HG03135 (cell line): Measurements from ENCODE around the gene SLC35G6.
"Not testable (repeated sequence)": the region's sequence is repeated elsewhere in the genome, so short reads cannot be mapped to it uniquely, and the experiment has no call there.

Experiments
- ATAC-seq: cut with Tn5 transposase; IDR thresholded peaks from one replicate; pipeline ENCODE4 v1.9.1; 2021; ENCODE audit warnings: mild to moderate bottlenecking, moderate library complexity; ENCODE audit not compliant: unreplicated experiment

SLC35G6 gene

DNA sequence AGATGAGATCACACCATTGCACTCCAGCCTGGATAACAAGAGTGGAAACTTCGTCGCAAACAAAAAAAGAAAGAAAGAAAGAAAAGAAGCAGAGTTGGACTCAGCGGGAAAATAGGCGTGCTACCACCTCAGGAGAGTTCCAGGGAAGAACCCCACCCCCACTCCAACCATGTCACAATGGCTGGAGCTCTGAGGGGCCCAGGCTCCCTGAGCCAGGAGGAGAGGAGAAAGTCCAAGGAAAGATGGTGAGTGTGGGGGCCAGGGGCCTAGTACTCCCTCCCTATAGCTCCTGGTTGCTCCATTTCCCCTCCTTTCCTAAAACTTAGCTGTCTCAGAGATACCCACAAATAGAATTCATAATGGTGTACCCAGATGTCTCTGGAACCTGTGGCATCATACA lies at the start of gene SLC35G6:
TSS of gene SLC35G6 (plus strand) at position 172 of the 400 bp plus-strand sequence. CDS start at position 243, 71 bp downstream.
- ATAC-seq = not testable (repeated sequence)

DNA sequence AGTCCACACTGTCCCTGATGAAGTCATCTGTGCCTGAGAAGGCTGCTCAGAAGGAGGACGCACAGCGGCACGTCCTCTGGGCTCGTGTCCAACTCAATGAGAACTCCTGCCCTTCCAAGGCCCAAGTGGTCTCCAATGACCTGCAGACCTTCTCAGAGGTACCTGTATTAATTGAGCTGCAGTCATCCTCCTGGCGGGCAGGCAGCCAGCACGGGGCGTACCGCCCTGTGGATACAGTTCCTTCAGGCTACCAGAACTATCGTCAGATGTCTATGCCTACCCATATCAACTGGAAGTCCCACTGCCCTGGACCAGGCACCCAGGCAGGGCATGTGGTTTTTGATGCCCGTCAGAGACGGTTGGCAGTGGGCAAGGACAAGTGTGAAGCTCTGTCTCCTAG lies 49.0 kb upstream of the SLC35G6 start:
- no peak for ATAC-seq

DNA sequence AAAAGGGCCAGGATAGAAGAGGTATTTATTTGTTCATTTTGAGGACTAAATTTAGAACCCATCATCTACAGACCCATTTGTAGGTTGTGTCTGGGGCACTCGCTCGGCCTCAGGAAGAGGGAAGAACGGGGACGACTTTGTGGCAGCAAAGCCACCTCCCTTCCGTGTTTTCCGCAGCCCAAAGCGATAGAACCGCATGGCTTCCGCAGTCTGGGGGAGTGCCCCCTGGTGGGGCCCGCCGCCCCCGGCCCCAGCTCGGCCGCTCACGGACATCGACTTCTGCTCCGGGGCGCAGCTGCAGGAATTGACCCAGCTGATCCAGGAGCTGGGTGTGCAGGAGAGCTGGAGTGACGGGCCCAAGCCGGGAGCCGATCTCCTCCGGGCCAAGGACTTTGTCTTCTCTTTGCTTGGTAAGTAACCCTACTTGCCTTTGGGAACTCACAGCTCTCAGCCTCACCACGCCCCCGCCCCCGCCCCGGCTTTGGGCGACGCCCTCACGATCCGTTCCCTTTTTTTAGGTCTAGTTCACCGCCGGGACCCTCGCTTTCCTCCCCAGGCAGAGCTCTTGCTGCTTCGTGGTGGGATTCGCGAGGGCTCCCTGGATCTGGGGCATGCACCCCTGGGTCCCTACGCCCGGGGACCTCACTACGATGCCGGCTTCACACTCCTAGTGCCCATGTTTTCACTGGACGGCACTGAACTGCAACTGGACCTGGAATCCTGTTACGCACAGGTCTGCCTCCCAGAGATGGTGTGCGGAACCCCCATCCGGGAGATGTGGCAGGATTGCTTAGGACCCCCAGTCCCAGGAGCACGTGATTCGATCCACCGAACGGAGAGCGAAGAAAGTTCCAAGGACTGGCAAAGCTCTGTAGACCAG lies 45.3 kb upstream of the SLC35G6 start:
- ATAC-seq = peak; percentile 23

DNA sequence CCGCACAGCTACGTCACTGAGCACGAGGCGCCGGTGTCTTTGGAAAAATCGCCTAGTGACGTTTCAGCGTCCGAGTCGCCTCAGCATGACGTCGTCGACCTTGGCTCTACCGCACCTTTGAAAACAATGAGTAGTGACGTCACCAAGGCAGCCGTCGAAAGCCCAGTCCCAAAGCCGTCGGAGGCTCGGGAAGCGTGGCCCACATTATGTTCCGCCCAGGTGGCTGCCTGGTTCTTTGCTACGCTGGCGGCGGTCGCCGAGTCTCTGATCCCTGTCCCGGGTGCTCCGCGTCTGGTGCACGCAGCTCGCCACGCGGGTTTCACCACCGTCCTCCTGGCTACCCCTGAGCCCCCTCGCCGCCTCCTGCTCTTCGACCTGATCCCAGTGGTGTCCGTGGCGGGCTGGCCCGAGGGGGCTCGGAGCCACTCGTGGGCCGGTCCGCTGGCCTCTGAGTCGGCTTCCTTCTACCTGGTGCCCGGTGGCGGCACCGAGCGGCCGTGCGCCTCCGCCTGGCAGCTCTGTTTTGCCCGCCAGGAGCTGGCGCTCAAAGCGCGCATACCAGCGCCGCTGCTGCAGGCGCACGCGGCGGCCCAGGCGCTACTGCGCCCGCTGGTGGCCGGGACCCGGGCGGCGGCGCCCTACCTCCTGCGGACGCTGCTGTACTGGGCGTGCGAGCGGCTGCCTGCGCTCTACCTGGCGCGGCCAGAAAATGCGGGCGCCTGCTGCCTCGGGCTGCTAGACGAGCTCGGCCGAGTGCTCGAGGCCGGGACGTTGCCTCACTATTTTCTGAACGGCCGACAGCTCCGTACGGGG lies 44.5 kb upstream of the SLC35G6 start:
- ATAC-seq = no peak

DNA sequence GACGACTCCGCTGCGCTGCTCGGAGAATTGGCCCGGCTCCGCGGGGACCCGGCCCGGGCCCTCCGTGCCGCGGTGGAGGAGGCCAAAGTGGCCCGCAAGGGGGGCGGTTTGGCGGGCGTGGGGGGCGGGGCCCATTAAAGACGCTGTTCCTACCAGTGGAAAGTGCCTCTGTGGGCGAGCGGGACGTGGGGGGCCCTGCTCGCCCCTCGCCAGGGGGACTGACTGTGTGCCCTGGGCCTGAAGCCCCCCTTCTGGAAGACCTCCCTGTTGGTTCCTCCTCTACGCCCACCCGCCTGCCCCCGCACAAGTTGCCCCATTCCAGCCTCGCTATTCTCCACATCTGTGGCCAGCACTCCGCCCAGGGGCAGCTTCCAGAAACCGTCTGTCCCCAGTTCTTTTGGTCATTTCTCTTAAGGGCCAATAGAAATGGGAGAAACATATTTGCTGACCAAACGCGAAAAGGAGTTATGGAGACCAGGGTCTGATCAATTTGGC lies 43.8 kb upstream of the SLC35G6 start:
- ATAC-seq = no peak

DNA sequence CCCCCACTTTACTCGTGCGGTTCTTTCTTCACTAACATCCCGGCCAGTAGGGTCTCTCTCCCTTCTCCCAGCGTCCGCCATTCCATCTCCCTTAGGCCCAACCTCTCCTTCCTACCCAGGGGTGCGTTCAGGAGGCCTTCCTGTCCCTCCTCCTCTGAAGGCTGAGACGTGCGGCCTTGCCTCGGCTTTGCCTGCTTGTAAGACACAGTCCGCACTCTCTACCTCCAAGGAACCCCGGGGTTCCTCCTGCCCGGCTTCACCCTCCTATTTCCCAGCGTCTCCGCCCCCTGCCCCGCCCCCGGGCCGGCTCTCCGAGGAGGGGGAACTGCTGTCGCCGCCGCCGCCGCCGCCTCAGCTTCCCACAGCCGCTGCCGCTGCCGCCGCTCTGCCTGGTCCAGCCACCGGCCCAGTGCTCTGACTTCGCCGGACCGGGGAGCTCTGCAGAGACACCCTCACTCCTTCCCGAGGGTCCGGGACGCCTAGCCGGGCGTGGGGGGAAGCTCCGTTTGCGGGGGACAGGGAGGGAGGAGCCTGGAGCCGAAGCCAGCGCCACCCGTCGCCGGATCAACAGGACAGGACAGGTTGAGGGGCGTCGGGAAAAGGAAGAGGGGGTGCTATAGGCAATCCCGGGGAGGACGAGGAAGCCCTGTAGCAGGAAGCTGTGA lies 43.2 kb upstream of the SLC35G6 start:
- ATAC-seq = no peak

DNA sequence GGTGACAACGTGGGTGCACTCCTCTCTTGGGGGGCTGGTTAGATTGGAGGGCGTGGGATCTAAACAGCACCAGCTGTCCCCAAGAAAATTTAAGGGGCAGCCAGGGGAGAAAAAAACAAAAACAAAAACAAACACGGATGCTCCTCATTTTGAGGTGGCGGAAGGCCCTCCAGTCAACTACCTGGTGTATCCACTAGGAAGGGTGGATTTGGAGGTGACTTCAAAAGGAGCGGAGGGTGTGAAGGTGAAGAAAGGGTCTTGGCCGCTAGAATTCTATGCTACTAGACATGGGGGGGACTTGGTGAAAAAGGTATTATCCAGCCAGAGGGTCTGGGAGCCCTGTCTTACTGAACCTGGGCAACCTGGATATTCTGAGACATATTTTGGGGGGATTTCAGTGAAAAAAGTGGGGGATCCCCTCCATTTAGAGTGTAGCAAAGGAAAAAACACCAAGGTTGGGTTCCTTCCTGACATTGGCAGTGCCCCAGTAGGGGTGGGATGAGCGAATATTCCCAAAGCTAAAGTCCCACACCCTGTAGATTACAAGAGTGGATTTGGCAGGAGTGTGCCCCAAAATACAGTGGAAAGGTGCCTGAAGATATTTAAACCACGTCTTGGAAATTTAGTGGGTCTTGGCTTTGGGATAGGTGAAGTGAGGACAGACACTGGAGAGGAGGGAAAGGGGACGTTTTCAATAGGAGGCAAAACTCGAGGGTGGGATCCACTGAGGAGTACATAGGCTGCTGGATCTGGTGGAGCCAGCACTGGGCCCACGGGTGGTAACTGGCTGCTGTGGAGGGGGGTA lies 42.4 kb upstream of the SLC35G6 start:
- no peak for ATAC-seq

DNA sequence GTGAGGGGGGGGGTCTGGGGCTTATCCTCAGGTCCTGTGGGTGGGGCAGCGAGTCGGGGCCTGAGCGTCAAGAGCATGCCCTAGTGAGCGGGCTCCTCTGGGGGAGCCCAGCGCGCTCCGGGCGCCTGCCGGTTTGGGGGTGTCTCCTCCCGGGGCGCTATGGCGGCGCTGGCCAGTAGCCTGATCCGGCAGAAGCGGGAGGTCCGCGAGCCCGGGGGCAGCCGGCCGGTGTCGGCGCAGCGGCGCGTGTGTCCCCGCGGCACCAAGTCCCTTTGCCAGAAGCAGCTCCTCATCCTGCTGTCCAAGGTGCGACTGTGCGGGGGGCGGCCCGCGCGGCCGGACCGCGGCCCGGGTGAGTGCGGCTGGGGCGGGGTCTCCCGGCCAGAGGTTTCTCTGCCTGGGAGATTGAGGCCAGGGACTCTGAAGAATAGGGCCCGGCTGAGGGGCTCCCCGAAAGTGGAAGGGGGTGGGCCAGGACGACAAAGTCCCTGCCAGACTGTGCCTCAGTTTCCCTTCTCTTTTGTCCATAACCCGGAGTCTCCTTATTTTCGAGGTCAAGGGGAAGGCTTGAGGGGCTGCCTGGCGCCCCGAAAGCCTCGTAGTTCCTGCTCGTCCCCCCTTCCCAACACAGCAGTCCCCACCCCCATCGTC lies 41.7 kb upstream of the SLC35G6 start, which contains the start of gene FGF11:
TSS of gene FGF11 (plus strand) at position 51 of the 651 bp plus-strand sequence. CDS start at position 160, 109 bp downstream.
- ATAC-seq = no peak

DNA sequence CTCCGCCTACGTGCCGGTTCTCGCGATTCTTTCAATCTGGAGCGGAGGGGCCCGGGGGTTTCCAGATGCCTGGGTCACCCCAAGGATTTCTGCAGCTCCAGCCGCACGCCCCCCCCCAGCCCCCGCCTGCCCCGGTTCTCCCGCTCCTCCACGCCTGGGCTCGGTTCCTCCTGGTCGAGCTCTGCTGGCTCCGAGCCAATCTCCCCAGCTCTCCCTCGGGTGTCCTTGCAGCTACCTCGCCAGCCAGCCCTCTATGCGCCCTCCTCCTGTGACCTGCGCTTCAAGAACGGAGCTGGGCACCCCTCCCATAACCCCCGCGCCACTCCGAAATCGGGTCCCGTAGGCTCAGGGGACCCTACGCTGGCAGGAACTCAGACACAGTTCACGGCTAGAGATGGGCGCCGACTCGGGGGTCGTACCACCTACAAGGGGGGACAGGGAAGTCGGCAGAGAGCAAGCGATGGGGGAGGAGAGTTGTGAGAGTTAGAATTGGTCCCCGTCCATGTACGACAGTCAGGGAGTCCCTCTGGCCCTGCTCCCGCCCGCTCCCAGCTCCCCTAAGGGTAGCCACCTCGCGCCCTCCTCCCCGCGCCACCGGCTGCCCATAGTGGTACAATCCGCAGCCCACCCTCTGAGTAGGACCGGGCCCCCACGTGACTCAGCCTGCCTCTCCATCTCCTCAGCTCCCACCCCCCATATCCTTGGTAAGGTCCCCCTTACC lies 41.0 kb upstream of the SLC35G6 start:
- no peak for ATAC-seq

DNA sequence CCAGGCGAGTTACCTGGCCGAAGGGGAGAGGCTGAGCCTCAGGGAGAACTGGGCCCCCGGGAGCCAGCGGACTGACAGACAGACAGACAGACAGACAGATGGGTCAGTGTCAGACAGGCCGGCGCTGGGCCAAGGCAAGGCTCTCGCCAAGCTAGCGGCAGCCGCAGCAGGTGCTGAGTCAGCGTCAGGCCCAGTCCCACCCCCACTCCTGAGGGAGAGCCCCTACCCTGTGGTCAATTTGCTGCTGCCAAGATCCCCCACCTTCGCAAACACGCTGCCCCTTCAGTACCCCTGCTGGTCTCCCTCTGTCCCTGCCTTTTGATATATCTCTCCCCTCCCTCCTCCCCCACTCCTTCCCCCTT lies 40.4 kb upstream of the SLC35G6 start:
- no peak for ATAC-seq

DNA sequence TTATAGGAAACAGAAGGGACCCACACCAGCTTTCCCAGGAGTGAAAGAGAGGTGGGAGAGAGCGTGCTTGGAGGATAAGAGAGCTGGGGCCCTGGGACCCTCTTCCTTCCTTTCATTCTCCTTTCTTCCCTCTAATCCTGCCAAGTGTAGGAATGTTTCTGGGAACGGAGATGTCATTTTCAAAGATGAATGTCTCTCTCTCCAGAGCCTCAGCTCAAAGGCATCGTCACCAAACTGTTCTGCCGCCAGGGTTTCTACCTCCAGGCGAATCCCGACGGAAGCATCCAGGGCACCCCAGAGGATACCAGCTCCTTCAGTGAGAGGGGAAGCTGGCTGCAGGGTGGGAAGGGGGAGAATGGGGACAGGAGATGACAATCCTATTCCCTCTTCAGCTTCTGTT lies 40.0 kb upstream of the SLC35G6 start:
- ATAC-seq = no peak

DNA sequence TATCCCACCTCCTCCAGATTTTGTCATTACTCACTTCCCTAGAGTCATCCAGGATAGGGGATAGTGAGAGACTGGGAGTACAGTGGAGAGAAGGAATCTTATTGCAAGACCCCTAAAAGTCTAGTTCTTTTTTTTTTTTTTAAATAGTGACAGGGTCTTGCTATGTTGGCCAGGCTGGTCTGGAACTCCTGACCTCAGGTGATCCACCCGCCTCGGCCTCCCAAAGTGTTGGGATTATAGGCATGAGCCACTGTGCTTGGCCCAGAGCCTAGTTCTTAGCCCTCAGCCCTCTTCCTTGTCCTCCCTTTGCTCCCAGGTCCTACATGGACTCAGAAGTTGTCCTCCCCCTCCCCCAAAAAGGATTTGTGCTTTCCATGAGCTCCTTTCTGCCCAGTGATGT lies 39.1 kb upstream of the SLC35G6 start:
- ATAC-seq = no peak

DNA sequence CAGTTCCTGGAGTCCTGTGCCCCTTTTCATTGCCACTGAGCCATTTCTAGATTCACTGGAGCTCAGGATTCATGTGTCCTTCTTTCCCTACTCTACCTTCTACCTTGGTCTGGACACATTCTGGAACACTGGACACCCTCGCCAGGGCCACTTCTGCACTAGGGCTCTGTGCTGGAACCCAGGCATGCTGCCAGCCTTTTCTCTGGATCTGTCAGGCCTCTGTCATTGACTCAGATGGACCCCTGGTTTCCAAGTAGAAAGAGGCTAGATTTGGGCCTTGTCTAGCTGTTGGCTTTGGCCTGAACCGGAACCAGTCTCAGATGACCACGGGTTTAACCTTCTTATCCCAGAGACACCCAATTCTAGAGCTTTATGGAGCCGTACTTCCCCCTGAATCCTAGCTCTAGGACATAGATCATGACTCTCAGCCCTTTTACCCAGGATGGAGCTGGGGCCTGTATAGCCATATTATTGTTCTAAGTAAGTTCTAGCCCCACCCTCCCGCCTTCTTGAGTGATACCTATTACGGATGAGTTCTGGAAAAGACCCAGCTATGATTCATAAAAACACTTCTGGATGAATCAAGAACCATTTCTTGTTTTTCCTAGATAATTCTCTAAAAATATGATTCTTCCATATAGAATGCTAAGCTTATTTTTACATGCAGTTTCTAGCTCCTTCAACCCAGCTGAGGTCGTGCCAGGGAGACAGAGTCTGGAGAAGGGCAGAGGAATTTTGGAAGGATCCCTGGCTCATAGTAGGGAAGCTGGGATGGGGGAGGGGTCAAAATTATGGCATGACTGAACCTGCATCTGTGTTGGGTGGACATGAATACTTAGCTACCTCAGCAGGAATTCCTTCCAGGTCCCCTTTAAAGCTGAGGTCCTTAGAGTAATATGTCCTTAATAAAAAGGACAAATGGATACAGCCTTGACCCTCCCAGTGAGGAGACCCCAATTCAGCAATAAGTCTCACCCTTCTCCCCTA lies 37.5 kb upstream of the SLC35G6 start:
- ATAC-seq = no peak

DNA sequence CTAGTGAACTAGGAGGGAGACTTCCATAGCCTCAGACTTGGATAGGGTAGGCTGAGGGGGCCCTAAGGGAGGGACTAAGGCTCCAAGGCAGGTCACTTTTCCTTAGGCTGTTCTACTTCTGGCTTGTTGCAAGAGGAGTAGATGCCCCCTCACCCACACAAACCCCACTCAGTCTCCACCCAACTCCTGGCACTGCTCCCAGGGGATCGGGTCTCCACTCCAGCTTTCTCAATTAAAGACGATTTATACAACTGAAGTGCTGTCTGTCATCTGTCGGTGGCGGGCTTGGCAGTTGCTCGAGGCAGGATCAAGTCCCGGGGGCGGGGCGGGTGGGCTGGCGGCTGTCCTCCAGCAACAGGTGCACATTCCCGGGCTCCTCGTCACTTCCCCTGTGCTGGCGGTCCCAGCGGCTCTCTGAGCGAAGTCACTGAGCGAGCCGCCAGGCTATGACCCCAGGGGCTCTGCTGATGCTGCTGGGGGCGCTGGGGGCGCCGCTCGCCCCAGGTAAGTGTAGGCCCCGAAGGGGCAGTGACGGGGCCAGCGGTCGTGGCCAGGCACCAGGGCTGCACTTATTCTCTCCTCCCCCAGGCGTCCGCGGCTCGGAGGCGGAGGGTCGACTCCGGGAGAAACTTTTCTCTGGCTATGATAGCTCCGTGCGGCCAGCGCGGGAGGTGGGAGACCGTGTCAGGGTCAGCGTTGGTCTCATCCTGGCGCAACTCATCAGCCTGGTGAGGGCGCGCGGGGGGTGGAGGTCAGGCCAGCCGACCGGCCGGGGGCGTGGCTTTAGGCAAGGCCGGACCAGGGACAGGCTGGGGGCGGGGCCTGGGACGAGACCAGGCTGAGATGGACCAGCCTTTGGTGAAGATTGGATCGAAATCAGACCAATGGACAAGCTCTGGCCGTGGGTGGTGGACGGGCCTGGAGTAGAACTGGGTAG lies 36.3 kb upstream of the SLC35G6 start, which contains the start of gene CHRNB1:
TSS of gene CHRNB1 (plus strand) at position 380 of the 937 bp plus-strand sequence. CDS start at position 447, 67 bp downstream.
- no peak for ATAC-seq

DNA sequence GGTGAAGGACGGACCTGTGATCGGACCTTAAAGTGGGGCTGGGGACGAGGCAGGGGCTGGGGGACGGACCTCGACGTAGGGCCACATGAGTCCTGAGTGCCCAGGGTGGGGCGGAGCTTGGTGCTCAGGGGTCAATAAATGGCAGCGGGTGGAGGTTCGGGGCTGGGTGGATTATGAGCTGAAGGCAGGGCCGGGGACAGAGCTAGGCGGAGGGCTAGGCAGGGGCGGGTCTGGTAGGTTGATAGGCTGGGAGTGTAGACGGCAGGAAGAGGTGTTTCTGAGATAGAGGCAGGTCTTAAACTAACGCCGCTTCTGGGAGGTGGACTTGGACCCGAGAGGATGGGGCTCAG lies 35.7 kb upstream of the SLC35G6 start:
- no peak for ATAC-seq

DNA sequence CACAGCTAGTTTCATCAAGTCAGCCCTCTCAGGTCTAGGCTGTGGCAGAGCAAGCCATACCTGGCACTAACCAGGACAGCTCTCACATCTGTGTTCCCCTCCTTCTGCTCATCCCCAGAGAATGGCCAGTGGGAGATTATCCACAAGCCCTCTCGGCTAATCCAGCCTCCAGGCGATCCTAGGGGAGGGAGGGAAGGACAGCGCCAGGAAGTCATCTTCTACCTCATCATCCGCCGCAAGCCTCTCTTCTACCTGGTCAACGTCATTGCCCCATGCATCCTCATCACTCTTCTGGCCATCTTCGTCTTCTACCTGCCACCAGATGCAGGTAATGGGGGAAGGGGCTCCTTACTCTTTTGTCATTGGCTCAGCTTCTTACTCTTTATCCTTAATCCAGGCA lies 32.8 kb upstream of the SLC35G6 start:
- ATAC-seq = no peak
